Peyer's patch (tissue), 4 donors: ENCODE results near the gene C12orf57. TPM values are rescaled to one million over a fixed set of nuclear protein-coding genes. Genes with fewer than 3 reads are reported as not detected.
A peak's percentile ranks its signal among the peaks of the same experiment; 100 is the strongest.

Experiments
- DNase-seq, 3 donors: peaks; one replicate each; pipeline ENCODE4 v3.0.0-alpha.2; 2017 to 2019
- H3K27ac ChIP-seq, 4 donors: fragments of 200-600 bp; sonication (generic); one replicate each; pipeline ENCODE4 v1.5.1; 2016 to 2019
- H3K27me3 ChIP-seq, 2 donors: fragments of 200-600 bp; sonication (generic); one replicate each; pipeline ENCODE4 v1.5.1; 2019
- H3K36me3 ChIP-seq, 3 donors: fragments of 200-600 bp; sonication (generic); one replicate each; pipeline ENCODE4 v1.5.1; 2016 to 2019
- H3K4me1 ChIP-seq, 4 donors: fragments of 200-600 bp; sonication (generic); one replicate each; pipeline ENCODE4 v1.5.1; 2016 to 2019
- H3K4me3 ChIP-seq, 4 donors: fragments of 200-600 bp; sonication (generic); 1 replicate in 3 of 4; 2 replicates in 1 of 4; pipeline ENCODE4 v1.5.1; 2016 to 2019; ENCODE audit warnings: mild to moderate bottlenecking in 1 of 4
- H3K9me3 ChIP-seq, 4 donors: fragments of 200-600 bp; sonication (generic); one replicate each; pipeline ENCODE4 v1.5.1; 2016 to 2019; ENCODE audit warnings: mild to moderate bottlenecking in 1 of 4
- POLR2A ChIP-seq, 2 donors: fragments of 450-650 bp; IDR thresholded peaks; one replicate each; pipeline ENCODE4 v1.5.1; 2017; ENCODE audit warnings: antibody characterized with exemption in 2 of 2, mild to moderate bottlenecking in 2 of 2, moderate library complexity in 2 of 2
- total RNA-seq, 4 donors: library from RNA; depleted of rRNA; stranded (reverse); fragments of >200 nt; gene quantifications; one replicate each; pipeline ENCODE4 v1.1.0, GENCODE V29; 2016
- TF ChIP-seq, protein P1 (sequence below), 6 experiments: fragments of 450-650 bp in 4 of 6; fragments of 200-600 bp in 2 of 6; sonication (generic) in 1 of 6; IDR thresholded peaks; one replicate each; pipeline ENCODE4 v1.5.1; 2017 to 2019; ENCODE audit warnings: antibody characterized with exemption in 6 of 6, mild to moderate bottlenecking in 3 of 6, moderate library complexity in 1 of 6

Gene C12orf57
- total RNA-seq, 4 donors from 2014 or later = 146 to 339 (median 156) TPM

DNA sequence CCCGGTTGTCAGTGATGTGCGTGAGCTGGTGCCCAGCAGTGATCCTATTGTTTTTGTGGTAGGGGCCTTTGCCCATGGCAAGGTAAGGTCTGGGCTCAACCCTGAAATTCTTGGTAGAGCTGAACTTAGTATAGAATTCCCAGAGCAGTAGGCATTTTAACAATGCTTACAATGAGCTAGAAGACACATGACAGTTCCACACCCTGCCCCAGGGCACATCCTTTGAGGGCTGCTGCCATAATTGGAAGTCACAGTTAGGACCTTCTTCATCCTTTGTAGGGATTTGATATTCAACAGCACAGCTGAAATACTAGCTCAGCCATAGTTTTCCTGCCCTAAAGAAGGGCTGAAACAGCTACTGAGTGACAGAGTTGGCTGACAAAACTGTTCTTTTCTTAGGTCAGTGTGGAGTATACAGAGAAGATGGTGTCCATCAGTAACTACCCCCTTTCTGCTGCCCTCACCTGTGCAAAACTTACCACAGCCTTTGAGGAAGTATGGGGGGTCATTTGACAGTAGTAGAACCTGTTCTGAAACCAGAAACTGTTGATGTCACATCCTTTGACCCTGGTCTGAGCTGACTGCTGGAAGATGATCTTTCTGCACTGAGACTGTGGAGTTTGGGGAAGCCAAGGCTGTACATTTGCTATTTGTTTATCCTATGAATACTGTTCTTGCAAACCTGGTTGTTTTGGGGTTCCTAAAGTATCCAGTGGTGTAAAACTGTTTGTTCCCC lies 31.6 kb downstream of the C12orf57 start:
- no peak overlapping the region for H3K27ac ChIP-seq
- no peak for TF ChIP-seq POLR2A (IDR thresholded peaks at IDR 0.05)
- TF ChIP-seq, protein P1, sequence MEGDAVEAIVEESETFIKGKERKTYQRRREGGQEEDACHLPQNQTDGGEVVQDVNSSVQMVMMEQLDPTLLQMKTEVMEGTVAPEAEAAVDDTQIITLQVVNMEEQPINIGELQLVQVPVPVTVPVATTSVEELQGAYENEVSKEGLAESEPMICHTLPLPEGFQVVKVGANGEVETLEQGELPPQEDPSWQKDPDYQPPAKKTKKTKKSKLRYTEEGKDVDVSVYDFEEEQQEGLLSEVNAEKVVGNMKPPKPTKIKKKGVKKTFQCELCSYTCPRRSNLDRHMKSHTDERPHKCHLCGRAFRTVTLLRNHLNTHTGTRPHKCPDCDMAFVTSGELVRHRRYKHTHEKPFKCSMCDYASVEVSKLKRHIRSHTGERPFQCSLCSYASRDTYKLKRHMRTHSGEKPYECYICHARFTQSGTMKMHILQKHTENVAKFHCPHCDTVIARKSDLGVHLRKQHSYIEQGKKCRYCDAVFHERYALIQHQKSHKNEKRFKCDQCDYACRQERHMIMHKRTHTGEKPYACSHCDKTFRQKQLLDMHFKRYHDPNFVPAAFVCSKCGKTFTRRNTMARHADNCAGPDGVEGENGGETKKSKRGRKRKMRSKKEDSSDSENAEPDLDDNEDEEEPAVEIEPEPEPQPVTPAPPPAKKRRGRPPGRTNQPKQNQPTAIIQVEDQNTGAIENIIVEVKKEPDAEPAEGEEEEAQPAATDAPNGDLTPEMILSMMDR (IDR thresholded peaks at IDR 0.05) = no peak
- no peak for DNase-seq
- peaks cover 0 to 66% (median 0%) of the 10 kb centered on the region in 3 donors for H3K36me3 ChIP-seq
- H3K4me1 ChIP-seq = peaks cover 4 to 9% (median 4%) of the 10 kb centered on the region in 4 donors
- H3K27me3 ChIP-seq = no peaks in the 10 kb centered on the region
- H3K4me3 ChIP-seq = no peak overlapping the region
- H3K9me3 ChIP-seq = no peaks in the 10 kb centered on the region

DNA sequence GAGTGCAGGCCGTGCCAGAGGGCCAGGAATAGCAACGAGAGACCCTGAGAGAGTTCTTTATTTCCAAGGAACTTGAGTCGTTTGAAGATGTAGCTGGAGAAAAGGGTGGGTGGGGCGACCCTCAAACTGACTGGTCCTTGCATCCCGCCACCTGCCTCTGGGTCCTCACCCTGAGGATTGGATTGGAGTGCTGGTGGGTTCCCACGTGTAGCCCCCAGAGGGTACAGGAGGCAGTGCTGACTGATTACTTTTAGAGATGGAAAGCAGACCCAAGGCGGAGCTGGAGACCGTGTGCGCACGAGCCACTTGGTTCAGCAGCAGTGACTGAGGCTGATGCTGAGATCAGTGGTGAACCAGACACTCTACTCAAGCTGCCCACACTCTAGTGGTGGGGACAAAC lies 33.8 kb downstream of the C12orf57 start:
- no peaks in the 10 kb centered on the region for H3K27me3 ChIP-seq
- no peak for DNase-seq
- no peaks in the 10 kb centered on the region for H3K9me3 ChIP-seq
- H3K4me3 ChIP-seq = no peak overlapping the region
- peaks cover 0 to 87% (median 0%) of the 10 kb centered on the region in 3 donors for H3K36me3 ChIP-seq
- no peak overlapping the region for H3K27ac ChIP-seq
- H3K4me1 ChIP-seq = peaks cover 0 to 14% (median 0%) of the 10 kb centered on the region in 4 donors
- TF ChIP-seq, protein P1 (IDR thresholded peaks at IDR 0.05) = no peak

DNA sequence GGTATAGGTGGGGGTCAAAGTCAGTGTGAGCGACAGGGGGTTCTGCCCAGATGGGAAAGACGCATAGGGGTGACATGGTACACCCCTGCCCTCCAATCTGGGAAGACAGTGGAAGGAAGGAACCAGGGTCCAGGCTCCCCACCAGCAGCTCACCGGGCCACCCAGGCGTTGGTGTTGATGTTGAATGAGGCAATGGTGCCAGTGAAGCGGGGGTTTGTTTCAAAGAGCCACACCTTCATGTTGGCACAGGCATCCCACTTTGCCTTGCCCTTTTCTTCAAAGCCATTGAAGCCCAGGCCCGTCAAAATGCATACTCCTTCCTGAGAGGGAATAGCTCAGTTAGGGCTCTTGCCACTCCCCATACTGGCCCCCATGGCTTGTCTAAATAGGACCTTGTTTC lies 34.4 kb downstream of the C12orf57 start:
- Histone ChIP-seq H3K36me3 (peaks cover 0 to 93% (median 0%) of the 10 kb centered on the region in 3 donors), H3K27me3 (no peaks in the 10 kb centered on the region), H3K27ac (no peak overlapping the region), H3K4me3 (no peak overlapping the region), H3K9me3 (no peaks in the 10 kb centered on the region), H3K4me1 (peaks cover 0 to 14% (median 0%) of the 10 kb centered on the region in 4 donors)
- no peak for DNase-seq
- TF ChIP-seq POLR2A (IDR thresholded peaks at IDR 0.05) = no peak
- TF ChIP-seq, protein P1 (IDR thresholded peaks at IDR 0.05) = no peak

DNA sequence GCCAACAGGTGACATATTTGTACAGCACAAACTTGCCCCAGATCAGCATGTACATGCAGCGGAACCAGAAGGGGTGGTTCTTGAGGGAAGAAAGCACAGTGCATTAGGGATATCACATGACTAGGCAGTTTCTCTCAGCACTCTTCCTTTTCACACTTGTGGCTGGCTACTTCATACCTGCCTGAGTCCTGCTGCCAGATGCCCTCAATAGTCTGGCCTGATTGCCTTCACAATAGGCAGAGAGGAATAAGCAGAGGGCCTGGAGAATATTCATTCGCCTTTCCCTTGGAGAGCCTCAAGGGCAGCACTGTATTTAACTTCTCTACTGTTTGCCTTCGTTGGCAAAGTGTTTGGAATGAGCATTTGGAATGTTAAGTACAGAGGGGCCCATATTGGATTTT lies 34.8 kb downstream of the C12orf57 start:
- no peak for TF ChIP-seq POLR2A (IDR thresholded peaks at IDR 0.05)
- TF ChIP-seq, protein P1 (IDR thresholded peaks at IDR 0.05) = no peak
- Histone ChIP-seq H3K27ac (no peak overlapping the region), H3K27me3 (no peaks in the 10 kb centered on the region), H3K36me3 (peaks cover 0 to 94% (median 0%) of the 10 kb centered on the region in 3 donors), H3K9me3 (no peaks in the 10 kb centered on the region), H3K4me1 (peaks cover 0 to 14% (median 0%) of the 10 kb centered on the region in 4 donors), H3K4me3 (no peak overlapping the region)
- no peak for DNase-seq

DNA sequence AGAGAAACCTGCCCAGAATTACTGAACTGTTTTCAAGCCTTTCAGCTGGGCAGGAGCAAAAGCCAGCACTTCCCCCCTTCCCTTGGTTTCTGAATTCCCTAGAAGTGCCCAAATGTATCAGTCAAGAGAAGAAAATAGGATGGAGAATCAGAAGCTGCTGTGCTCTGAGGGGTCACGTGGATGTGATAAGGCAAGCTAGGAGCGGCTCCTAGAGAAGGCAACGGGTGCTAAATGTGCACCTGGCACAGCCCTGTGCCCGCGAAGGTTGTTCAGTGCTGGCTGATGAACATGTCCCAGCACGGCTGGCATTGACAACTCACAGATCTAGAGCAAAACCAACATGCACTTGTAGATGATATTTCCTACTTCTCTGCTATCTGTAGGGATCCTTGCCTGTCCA lies 35.2 kb downstream of the C12orf57 start:
- Histone ChIP-seq H3K27ac (peak overlapping the region in 1 of 4 donors; percentile 27), H3K4me3 (no peak overlapping the region), H3K27me3 (no peaks in the 10 kb centered on the region), H3K4me1 (peaks cover 0 to 14% (median 0%) of the 10 kb centered on the region in 4 donors), H3K36me3 (peaks cover 0 to 90% (median 0%) of the 10 kb centered on the region in 3 donors), H3K9me3 (no peaks in the 10 kb centered on the region)
- no peak for TF ChIP-seq POLR2A (IDR thresholded peaks at IDR 0.05)
- TF ChIP-seq, protein P1 (IDR thresholded peaks at IDR 0.05) = no peak
- DNase-seq = no peak
